GM21825 (cell line): ENCODE results near the gene BMP6.

Experiments used
- ATAC-seq: cut with Tn5 transposase; IDR thresholded peaks from one replicate; pipeline ENCODE4 v1.9.1; 2021; ENCODE audit warnings: mild to moderate bottlenecking, moderate library complexity; ENCODE audit not compliant: unreplicated experiment

The BMP6 gene

DNA sequence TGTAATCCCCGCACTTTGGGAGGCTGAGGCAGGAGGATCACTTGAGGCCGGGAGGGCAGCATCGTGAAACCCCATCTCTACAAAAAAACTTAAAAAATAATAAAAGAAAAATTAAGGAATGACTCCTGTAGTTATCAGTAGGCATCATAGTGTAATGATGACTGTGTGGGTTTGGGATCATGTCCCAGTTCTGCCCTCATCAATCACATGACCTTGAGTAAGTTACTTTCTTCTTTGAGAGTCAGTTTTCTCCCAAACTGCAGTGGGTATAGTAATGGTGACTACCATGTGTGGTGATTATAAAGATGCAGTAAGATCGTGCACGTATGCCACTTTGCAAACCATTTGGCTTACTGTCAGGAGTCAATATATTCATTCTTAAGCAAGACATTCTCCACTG, 95.5 kb downstream of the BMP6 start:
- no peak for ATAC-seq

DNA sequence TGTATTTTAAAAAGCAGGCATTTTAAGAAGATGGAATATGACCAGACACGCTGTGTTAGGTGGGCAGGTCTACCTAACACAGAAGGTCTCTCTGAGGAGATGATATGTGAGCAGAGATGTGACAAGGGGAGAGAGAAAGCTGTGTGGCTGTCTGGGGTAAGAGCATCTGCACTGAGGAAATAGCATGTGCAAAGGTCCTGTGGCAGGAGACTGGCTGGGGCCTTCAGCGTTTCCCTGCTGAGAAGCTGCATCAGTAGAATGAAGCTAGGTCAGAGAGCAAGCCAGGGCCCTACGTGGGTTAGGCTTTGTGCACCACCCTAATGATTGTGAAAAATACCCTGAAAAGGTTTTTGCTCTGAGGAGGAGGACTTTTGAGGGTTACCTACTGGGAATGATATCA, 97.7 kb downstream of the BMP6 start:
- no peak for ATAC-seq

DNA sequence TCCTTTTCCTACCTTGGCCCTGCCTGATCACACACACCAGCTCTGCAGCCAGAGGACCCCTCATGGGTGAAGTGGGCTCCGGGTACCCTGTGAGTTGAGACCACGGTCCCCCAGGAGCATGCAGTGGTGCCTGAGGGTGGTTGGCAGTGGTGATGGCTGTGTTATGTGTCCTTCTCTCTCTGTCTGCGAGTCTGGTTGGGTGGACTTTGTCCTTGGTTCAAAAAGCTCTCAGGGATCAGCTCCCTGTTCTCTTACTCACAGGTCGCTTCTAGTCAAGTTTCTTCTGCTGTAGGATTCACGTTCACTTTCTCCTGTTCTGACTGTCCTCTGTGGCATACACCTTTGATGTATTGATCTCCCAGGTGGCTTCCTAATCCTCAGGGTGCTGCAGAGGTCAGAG, 100.1 kb downstream of the BMP6 start:
- no peak for ATAC-seq

DNA sequence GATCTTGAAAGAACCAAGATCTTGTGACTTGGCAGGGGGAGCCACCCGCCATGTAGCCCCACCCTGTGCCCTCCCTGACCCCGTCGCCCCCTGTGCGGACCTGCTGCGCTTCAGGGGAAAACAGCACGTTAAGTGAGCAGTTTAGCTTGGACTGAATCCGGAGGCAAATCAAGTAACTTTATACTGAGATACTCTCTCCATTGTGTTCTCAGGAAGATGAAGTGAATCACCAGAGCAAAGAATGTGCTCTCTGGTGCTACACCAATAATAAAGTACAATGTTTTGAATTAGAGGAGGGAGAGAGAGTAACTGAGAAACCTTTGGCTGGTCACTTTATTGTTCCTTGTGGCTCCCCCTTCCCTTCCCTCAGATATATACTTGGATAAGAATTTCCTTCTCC, 101.2 kb downstream of the BMP6 start:
- no peak for ATAC-seq

DNA sequence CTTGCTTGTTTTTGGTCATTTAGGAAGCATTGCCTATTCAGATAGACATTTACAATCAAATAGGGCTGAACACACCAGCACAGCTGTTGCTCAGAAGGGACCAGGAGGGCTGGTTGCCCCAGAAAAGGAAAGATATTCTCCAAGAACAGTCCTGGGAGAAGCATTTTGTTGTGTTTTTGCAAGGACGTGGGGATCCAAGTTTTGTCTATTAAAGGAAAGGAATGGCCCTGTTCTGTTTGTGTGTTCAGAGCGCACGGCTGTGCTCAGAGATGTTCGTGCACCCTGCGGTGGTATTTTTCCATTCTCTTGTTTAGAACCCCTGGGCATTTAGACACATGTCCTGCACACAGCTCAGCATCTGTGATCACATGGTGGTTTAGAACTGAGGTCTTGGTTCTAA, 102.2 kb downstream of the BMP6 start:
- no peak for ATAC-seq

DNA sequence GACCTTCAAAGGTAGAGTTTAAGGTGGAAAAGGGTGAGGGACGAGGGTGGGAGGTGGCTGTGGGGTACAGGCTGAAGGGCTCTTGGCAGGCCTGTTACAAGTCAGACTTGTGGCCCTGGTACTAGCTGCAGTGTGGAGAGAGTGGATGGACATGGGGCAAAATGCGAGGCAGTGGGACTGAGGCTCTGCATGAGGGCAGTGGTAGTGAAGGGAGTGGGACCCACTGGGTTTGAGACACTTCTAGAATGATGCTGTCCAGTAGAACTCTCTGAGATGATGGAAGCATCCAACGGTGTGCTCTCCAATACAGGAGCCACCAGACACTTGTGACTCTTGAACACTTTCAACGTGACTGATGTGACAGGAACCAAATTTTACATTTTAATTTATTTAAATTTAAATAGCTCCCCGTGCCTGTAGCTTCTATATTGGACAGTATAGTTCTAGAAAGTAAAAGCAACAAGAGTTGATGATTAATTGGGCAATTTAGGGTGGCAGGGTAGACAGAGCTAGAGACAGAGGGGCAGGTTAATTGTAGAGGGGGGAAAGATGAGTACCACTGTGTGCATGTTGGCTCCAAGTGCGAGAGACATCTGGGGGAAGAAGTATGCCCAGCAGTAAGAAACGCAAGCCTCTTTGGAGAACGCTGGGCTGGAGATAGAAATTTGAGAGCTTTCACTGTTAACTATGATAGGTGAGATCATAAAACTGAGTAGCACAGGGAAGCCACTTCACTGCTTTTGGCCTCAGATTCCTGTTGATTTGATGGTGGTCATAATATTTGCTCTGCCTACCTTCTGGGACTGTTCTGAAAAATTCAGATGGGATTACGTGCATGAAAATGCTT, 107.2 kb downstream of the BMP6 start:
- no peak for ATAC-seq

DNA sequence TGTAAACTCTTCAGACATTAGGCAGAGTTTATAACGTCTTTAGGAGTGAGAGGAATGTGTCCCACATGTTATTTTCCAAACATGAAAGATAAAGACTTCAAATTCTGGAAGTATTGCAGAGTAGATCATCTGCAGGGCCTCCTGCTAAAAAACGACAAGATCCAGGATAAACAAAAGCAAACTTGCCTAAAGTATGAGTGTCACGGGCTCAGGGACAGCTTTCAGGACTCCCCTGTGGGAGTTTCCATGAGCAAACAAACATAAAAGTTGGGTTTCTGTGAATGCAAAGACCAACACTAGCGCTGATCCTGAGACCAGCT, 107.8 kb downstream of the BMP6 start:
- ATAC-seq: no peak

DNA sequence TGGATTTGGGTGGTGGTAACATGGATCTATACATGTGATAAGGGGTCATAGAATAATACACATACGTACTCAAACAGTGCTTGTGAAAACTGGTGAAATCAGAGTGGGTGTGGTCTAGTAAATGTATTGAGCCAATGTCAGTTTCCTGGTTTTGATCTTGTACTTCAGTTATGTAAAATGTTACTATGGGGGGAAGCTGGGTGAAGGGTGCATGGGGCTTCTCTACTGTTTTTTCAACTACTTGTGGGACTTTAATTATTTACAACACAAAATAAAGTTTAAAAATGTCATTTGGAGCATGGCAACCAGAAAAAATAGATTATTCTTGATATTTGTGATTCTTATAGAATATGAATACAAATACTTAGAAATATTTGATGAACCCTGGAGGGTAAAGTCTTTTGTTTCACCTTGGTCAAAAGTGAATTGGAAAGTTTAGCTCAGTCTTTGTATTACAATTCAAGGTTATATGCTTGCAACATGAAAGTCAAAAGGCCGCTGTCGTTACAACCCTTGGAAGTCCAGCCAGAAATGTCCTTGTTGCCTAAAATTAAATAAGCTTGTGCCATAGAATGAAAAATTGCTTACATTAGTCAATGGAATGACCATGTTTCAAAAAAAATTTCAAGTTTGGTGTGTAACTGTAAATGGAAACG, 110.6 kb downstream of the BMP6 start:
- ATAC-seq: no peak

DNA sequence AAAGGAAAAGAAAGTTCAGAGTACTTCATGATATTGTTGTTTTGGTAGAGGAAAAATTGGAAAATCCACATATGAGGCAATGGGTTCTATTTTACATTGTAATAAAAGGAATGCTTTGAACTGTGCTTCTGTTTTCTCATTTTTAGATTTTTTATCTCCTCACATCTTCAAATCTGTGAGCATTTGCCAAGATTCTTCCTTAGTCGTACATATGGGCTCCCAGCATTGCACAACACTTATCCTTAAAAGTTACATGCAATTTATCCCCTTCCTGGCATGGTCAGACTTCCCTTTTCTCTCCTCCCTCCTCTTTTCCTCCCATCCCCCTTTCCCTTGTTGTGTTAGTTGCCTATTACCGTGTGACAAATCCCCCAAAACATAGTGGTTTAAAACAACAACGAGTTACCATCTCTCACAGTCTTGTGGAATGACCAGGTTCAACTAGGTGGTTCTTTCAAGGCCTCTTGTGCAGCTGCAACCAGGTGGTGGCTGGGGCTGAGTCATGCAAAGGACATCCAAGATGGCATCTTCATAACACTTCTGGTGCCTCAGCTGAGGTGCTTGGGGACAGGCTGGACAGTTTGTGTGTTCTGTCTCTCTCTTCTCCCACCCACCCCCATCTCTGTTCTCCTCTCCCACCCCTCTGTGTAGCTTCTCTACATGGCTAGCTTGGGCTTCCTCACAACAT, 116.0 kb downstream of the BMP6 start:
- ATAC-seq: no peak

DNA sequence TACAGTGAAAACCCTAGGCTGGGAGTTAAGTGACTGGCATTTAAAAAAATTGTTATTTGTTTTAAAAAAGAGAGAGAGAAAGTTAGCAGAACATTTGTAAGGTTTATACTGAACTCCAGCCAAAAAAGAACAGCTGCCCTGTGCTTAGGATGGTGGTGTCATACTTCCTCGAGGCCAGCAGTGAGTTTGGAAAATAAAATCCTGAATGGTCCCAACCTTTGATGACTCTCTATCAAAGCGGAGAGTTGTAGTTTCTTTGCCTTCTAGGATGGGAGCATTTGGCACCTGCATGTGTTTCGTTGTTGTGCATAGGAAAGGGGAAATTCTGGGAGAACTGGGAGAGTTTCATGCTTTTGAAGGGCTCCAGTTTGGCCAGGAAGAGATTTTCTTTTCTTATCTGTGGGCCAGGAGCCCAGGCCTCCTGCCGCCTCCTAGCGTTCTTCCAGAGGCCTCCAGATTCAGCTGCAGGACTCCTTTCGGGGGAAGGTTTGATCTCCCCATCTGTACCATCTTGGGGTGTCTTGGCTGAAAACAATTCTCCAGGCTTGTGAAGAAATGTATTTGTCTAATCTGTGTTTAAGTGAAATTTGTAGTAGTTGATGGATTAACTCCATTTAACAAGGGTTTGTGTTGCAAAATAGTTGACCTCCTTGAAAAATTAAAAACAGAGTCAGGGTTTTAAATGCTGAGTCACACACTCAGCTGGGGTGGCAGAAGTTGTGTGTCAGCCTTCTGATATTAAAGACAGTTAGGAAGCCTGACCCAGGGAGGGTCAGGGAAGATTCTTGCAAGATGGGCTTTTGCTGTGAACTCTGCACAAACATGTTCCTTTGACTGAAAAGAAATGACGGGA, 121.3 kb downstream of the BMP6 start:
- ATAC-seq: no peak

DNA sequence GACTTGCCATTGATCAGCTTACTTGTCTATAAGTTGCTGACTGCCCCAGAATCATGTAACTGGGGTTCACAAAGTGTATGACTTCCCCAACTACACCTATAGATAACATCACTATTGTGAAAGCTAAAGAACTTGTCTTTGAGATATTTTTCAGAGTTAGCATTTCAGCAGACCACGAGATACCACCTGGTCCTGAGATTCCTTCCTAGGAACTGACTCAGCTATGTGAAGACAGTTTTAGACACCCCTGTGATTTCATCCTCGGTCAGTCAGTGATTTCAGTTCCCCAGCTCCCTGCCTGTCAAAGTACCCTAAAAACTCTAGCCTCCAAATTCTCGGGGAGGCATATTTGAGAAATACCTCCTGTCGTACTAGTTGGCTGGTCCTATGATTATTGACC, 122.3 kb downstream of the BMP6 start:
- no peak for ATAC-seq

DNA sequence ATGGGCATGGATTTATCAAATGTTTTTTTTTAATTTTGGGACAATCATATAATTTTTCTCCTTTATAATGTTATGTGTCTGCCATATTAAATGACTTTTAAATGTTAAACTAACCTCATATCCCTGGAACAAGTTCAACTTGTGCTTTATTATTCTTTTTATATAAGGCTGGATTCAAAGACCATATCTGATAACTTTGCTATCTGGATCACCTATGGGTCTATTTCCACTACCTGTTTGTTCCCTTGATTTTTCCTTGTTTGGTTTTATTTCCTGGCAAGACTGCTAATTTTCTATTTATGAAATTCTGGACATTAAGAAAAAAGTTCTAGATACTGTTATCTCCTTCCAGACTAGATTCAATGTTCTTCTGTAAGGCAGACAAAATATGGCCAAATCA, 125.9 kb downstream of the BMP6 start:
- no peak for ATAC-seq

DNA sequence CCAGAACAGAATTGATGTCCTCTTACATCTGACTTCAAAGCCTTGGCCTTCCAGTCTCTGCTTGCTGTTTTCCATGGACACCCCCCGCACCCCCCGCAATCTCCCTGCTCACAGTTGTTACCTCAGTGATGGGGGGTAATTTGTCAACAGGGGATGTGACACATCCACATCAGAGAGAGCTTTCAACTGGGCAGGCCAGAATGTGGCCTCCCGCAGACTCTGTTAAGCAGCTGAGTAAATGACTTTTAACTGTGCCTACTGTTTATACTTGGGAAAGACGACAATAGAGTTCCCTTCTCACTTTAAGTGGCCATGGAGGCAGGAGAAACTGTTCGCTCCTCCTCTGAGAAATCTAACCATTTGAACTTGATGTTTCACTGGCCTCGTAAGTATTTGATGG, 133.7 kb downstream of the BMP6 start:
- no peak for ATAC-seq

DNA sequence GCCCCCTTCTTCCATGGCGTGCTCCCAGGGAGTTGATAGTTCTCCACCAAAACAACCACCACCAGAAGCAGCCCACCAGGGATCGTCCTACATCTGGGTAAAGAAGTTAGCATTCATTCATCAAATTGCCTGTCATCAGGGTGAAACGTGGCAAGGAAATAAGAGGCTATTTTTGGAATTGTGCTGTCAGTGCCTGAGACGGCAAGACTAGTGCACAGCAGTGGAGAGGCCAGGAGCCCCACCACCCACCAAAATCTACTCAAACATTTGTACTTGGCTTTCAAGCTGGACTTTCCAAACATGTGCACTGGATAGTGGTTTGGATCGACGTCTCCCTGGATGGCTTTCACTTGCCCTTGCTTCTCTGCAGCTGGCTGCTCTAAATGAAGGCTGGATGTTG, 139.9 kb downstream of the BMP6 start:
- no peak for ATAC-seq

DNA sequence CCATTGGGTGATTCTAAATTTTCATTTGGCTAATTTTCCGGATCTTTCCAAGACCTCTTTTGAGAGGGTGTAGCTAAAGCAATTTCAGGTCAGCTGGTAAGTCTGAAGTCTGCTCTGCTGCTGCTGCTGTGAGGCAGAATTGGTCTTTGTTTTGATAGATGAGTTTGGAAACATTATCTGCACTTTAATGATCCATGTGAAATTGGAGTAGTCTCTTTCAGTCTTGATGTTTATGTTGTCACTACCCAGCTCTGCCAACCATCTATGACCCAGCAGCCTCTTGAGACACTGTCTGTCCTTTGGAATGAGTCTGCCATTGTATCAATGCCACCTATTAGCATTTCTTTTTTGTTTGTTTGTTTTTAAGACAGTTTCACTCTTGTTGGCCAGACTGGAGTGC, 140.6 kb downstream of the BMP6 start:
- ATAC-seq: no peak

DNA sequence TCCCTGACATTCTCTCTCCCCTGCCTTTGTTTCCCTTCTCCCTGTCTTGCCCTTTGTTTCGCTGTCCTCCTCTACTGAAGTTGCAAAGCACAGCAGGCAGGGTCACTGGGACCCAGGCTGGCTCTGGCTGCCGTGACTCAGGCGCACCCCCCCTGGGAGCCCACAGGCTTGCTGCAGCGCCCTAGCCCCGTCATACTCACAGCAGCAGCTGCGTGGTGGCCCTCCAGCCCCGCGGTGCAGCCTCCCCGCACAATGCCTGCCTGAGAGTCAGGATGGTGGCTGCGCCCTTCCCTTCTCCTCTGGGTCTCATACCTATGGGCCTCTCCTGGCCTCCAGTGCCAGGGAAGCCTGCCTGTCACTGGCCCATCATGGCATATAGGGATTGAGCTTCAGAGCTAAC, 143.0 kb downstream of the BMP6 start:
- ATAC-seq: no peak

DNA sequence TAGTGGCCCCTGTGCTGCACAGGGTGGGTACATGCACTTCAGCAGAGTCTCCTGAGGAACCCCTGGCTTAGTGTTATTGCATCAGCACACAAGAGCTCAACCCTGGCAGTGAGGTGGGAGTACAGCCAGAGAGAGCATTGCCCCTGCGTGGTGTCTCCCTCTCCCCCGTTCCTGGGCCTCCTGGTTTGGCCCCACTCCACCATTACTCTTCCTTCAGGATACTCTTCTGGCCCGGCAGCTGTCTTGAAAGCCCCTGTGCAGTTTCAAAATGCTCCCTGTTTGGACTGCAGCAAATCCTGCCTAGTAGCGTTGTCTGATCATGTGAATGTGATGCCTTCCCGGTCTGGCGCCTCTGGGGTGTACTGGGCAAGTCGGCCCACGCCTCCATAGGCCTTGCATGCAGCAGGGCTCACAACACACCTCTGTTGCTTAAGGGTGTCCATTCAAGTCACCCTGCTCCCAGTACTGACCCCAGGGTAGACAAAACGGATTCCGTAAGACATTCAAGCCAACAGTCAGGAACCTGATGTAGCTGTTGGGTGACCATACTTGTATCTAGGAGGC, 152.6 kb downstream of the BMP6 start:
- no peak for ATAC-seq

DNA sequence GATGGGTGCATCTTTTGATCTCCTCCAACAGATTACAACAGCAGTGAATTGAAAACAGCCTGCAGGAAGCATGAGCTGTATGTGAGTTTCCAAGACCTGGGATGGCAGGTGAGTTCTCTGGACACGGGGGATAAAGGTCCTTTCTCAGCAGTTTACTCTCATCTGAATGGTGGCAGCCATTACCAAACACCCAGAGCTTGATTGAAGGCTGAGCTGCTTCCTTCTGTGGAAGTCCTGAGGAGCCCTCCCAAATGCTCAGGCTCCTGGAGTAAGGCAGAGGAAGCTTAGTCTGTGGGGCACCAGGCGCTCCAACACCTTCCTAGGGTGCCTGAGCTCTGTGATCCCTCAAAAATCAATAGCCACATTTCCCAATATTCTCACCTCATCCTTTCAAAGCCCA, 153.1 kb downstream of the BMP6 start:
- no peak for ATAC-seq

DNA sequence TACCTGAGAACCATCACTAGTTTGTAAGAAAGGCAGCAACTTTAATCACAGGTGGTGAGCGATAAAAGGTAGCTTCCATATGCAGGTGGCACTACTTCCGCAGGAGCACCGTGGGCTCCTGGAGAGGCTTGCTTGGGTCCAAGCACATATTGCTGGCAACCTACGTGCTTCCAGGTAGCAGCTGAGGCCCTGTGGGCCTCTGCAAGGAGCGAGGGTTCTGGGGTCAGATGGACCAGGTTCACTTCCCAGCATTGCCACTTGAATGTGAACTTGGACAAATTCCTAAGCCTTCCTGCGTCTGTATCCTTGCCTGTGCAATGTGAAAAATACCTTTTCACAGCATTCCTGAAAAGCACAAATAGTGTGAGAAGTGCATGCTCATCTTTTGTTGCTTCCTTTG, 153.7 kb downstream of the BMP6 start:
- no peak for ATAC-seq

DNA sequence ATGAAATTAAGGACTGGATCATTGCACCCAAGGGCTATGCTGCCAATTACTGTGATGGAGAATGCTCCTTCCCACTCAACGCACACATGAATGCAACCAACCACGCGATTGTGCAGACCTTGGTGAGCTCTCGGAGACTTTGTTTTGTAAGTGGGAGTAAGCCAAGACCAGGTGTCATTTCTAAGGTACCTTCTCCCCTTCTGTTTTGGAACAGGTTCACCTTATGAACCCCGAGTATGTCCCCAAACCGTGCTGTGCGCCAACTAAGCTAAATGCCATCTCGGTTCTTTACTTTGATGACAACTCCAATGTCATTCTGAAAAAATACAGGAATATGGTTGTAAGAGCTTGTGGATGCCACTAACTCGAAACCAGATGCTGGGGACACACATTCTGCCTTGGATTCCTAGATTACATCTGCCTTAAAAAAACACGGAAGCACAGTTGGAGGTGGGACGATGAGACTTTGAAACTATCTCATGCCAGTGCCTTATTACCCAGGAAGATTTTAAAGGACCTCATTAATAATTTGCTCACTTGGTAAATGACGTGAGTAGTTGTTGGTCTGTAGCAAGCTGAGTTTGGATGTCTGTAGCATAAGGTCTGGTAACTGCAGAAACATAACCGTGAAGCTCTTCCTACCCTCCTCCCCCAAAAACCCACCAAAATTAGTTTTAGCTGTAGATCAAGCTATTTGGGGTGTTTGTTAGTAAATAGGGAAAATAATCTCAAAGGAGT, 154.2 kb downstream of the BMP6 start:
- no peak for ATAC-seq
